H54 (cell line): Measurements from ENCODE around the gene RNPEPL1.
A peak's percentile ranks its signal among the peaks of the same experiment; 100 is the strongest.
"Not testable (repeated sequence)": the region's sequence is repeated elsewhere in the genome, so short reads cannot be mapped to it uniquely, and the experiment has no call there.

Source experiments
- DNase-seq: peaks from one replicate; pipeline ENCODE4 v3.0.0; 2011; ENCODE audit warnings: low spot score, mixed read lengths; ENCODE audit not compliant: insufficient read length
- FAIRE-seq: peaks from 3 replicates; lab custom pipeline; 2011; peaks lifted over from hg19 to GRCh38; lab: Jason Lieb, UNC
- POLR2A ChIP-seq: IDR thresholded peaks from 2 replicates; pipeline ENCODE4 v1.6.1; 2011; ENCODE audit warnings: low read depth, mild to moderate bottlenecking, low read length

The RNPEPL1 gene

GRCh38 chr2:240555541-240556250 is 12.6 kb upstream of the RNPEPL1 start:
- FAIRE-seq (no peak), DNase-seq (no peak)
- TF ChIP-seq POLR2A: no peak

- FAIRE-seq: no peak
- no peak for TF ChIP-seq POLR2A
- DNase-seq: peak; percentile 60
Observed at GRCh38 chr2:240556553-240557100, 11.7 kb upstream of the RNPEPL1 start.

- no peak for FAIRE-seq
- TF ChIP-seq POLR2A: no peak
- DNase-seq: no peak
Observed at GRCh38 chr2:240557101-240557751, 11.1 kb upstream of the RNPEPL1 start.

GRCh38 chr2:240557808-240558207 is 10.5 kb upstream of the RNPEPL1 start, which contains the start of gene ANKMY1:
Gene ANKMY1, minus strand, starts transcription at chr2:240557988. Its CDS starts 653 bp downstream, at chr2:240557335.
- DNase-seq: no peak
- no peak for TF ChIP-seq POLR2A
- no peak for FAIRE-seq

DNA sequence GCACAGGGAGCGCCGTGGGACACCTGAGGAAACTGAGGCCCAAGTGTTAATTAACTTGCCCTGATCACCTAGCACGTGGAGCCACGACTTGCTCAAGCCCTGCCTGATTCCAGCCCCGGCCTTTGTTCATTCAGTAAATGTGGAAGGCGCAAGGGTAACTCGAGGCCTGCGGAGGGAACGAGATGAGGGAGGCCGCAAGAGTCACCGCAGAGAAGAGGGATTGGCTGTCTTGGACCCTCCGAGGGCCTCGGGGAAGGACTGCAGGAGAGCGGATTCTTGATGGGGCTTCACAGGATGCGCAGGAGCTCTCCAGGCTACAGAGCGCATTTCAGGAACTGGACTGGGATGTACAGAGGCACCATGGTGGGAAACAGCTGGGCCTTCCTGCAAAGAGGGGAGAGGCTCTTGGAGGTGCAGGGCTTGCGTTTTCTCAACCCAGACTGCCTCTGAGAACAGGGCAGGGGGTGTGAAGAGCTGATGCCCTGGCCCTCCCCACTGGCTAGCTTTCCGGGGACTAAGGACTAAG is 10.0 kb upstream of the RNPEPL1 start:
- no peak for DNase-seq
- FAIRE-seq: no peak
- no peak for TF ChIP-seq POLR2A

GRCh38 chr2:240559286-240559685 is 9.0 kb upstream of the RNPEPL1 start:
- FAIRE-seq: no peak
- no peak for TF ChIP-seq POLR2A
- DNase-seq: no peak

DNA sequence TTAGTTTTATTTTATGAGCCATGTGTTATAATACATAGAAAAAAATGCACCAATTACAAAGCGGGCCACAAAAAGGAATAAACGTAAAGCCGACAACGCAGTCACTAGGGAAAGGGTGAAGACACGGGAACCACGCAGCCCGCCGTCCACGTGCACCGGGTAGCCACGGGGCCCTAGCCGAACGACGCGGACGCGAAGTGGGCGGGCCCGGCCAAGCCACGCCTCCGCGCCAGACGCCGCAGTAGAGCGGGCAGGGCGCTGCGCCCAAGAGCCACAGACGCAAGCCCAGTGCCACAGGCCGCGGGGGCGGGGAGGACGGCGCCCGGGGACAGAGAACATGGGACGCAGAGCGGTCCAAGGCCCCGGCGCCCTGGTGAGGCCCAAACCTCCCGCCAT is 8.2 kb upstream of the RNPEPL1 start, which contains the start of gene DUSP28:
TSS of gene DUSP28 (plus strand) at position 274 of the 396 bp plus-strand sequence. CDS start 328 bp downstream, outside the sequence.
- no peak for FAIRE-seq
- TF ChIP-seq POLR2A: peak; percentile 91
- DNase-seq: peak; percentile 95

- TF ChIP-seq POLR2A: peak; percentile 61
- DNase-seq: peak; percentile 78
- FAIRE-seq: no peak
Observed at GRCh38 chr2:240560480-240561324, 7.6 kb upstream of the RNPEPL1 start.

- TF ChIP-seq POLR2A: no peak
- FAIRE-seq: no peak
- DNase-seq: no peak
Observed at GRCh38 chr2:240561325-240561971, 6.8 kb upstream of the RNPEPL1 start.

- FAIRE-seq: not testable (repeated sequence)
Observed at GRCh38 chr2:240563231-240563630, 5.1 kb upstream of the RNPEPL1 start.

GRCh38 chr2:240563951-240564560 is 4.2 kb upstream of the RNPEPL1 start:
- no peak for DNase-seq
- TF ChIP-seq POLR2A: no peak
- no peak for FAIRE-seq

More at GRCh38 chr2:240563231-240563630, 5.1 kb upstream of the RNPEPL1 start:
- not testable (repeated sequence) for DNase-seq

DNA sequence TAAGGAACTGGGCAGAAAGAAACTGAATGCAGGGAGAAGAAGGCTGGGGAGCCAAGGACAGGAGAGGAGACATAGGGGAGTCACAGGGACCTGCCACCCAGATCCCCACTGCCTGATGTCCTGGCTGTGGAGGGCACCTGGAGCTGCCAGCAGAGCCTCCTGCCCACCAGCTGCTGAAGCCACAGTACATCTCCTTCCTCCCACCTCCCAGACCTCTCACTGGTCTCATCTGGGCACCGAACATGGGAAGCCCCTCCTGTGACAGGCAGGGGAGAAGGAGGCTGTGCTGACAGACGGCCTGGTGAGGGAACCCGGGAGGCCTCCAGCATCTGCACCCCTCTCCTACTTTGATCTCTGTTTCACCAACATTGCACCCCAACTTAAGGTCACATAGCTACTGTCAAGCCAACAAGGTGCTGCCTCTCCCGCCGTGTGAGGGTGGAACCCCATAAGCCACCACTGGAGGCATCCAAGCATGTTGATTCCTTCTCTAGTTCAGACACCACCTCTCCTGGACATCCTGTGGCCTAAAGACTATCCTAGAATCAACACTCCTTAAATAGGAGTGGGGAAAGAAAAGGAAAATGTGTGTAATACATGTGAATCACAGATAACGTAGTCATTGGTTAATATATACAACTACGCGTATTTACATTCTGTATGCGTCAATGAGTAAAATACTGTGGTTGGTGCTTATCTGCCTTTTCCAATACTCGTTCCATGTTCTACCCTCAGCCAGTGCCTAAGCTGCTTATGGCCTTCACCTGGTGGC is 3.5 kb upstream of the RNPEPL1 start:
- no peak for DNase-seq
- TF ChIP-seq POLR2A: no peak
- no peak for FAIRE-seq
